AG04450 (cell line): ENCODE results near the gene STAT2. TPM values are rescaled to one million over a fixed set of nuclear protein-coding genes. Genes with fewer than 3 reads are reported as not detected.
A peak's percentile ranks its signal among the peaks of the same experiment; 100 is the strongest.

Source experiments
- CTCF ChIA-PET: fragments of 300-600, 350-600 bp; formaldehyde crosslinking; extraction: SDS; loops from one replicate; lab custom pipeline; 2022; ENCODE audit warnings: antibody characterized with exemption, inconsistent platforms; lab: Charles Lee
- POLR2A ChIA-PET: fragments of 350-600 bp; formaldehyde crosslinking; extraction: SDS; loops from one replicate; lab custom pipeline; 2021; ENCODE audit warnings: antibody characterized with exemption, inconsistent platforms; lab: Yijun Ruan, JAX
- DNase-seq: peaks from one replicate; pipeline ENCODE4 v3.0.0-alpha.2; 2011; ENCODE audit warnings: low read depth, low spot score
- H3K27ac ChIP-seq: one replicate; pipeline ENCODE4 v1.5.1; 2012; ENCODE audit warnings: low read depth, low read length, control low read depth
- H3K27me3 ChIP-seq: one replicate; pipeline ENCODE4 v1.6.0; 2012; ENCODE audit warnings: low read length; ENCODE audit not compliant: control insufficient read depth, insufficient read depth
- H3K4me3 ChIP-seq: 2 replicates; pipeline ENCODE4 v1.5.1; 2011; ENCODE audit warnings: mild to moderate bottlenecking, low read depth, low read length, control low read depth
- H3K9me3 ChIP-seq: 2 replicates; pipeline ENCODE4 v1.5.1; 2012; ENCODE audit warnings: low read length; ENCODE audit not compliant: control insufficient read depth, insufficient read depth
- polyA plus RNA-seq: library from polyadenylated mRNA; depleted of rRNA; stranded (reverse); fragments of >200 nt; gene quantifications from 2 replicates; pipeline ENCODE4 v1.2.3, GENCODE V29; 2011
- TF ChIP-seq, protein P1 (sequence below): IDR thresholded peaks from 2 replicates; pipeline ENCODE4 v1.5.1; 2011; ENCODE audit warnings: low read depth, low read length, control low read depth, inconsistent platforms

Gene STAT2
- polyA plus RNA-seq, 1 experiment = 179 TPM

DNA sequence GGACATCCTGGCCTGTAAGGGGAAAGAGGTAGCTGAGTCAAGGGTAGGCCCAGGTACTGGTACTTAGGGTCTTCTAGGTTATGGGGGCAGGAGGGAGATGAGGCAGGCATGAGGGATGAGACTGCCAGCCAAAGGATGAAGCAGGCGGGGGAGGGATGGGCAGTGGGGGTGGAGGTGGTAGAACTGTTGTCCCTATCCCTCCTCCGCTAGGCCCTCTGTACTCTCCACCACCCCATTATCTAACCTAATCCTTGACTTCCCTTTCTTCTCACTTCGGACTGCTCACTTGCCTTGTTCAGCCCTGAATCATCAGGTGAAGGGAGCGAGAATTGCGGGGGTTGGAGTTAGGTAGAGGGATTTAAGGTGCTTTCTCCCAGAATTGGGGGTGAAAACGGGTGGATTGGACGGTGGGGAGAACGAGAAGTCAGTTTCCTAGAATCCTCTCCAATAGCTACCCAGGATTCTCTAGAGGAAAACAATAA, 26.7 kb downstream of the STAT2 start:
- Histone ChIP-seq H3K27ac (peak overlapping the region; percentile 91), H3K9me3 (no peaks in the 10 kb centered on the region), H3K27me3 (no peaks in the 10 kb centered on the region), H3K4me3 (peak overlapping the region; percentile 67)
- POLR2A ChIA-PET = interaction anchor here (1.0 to 2.1 kb wide), 3 partner anchors 17 to 116 kb away, joined by 5 to 13 read pairs (median 7); partner anchors contain the start of genes CNPY2, STAT2 and TIMELESS
- CTCF ChIA-PET = interaction anchor here (0.6 to 2.7 kb wide), 4 partner anchors 12 to 131 kb away, joined by 5 to 7 read pairs (median 5); no protein-coding TSS in a partner anchor
- DNase-seq = no peak
- TF ChIP-seq, protein P1, sequence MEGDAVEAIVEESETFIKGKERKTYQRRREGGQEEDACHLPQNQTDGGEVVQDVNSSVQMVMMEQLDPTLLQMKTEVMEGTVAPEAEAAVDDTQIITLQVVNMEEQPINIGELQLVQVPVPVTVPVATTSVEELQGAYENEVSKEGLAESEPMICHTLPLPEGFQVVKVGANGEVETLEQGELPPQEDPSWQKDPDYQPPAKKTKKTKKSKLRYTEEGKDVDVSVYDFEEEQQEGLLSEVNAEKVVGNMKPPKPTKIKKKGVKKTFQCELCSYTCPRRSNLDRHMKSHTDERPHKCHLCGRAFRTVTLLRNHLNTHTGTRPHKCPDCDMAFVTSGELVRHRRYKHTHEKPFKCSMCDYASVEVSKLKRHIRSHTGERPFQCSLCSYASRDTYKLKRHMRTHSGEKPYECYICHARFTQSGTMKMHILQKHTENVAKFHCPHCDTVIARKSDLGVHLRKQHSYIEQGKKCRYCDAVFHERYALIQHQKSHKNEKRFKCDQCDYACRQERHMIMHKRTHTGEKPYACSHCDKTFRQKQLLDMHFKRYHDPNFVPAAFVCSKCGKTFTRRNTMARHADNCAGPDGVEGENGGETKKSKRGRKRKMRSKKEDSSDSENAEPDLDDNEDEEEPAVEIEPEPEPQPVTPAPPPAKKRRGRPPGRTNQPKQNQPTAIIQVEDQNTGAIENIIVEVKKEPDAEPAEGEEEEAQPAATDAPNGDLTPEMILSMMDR = no peak

DNA sequence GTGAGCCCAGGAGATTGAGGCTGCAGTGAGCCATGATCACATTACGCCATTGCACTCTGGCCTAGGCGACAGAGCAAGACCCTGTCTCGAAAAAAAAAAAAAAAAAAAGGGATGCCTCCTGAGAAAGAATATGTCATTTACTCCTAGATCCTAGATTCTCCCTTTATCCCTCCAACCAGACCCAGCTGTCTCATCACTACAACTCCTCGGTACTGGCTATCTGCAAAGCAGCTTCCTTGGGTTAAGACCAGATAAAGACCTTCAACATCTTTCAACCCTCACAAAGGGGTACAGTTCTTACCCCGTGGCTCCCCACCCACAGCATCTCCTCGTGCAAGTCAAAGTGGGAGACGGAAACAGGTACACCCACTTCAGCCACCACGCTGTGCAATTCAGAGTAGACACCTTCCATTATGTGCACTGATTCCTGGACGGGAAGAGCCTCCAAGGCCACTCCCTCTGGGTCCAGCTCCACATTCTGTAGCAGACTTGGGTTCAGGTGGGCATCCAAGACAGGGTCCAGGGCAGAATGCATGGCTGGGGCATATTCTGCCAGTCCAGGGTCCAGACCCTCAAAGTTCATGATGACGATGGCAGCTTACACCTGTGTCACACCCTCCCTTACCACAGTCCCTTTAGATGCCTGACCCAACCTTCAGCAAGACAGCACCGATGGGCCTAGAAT, 27.3 kb downstream of the STAT2 start:
- DNase-seq = no peak
- Histone ChIP-seq H3K4me3 (peak overlapping the region; percentile 67), H3K9me3 (no peaks in the 10 kb centered on the region), H3K27ac (no peak overlapping the region), H3K27me3 (no peaks in the 10 kb centered on the region)
- TF ChIP-seq, protein P1 = no peak
- CTCF ChIA-PET = interaction anchor here (0.6 to 2.7 kb wide), 4 partner anchors 13 to 207 kb away, joined by 4 to 7 read pairs (median 5); no protein-coding TSS in a partner anchor
- POLR2A ChIA-PET = interaction anchor here (0.6 to 2.1 kb wide), 3 partner anchors 16 to 117 kb away, joined by 3 to 13 read pairs (median 5); partner anchors contain the start of genes CNPY2 and TIMELESS

DNA sequence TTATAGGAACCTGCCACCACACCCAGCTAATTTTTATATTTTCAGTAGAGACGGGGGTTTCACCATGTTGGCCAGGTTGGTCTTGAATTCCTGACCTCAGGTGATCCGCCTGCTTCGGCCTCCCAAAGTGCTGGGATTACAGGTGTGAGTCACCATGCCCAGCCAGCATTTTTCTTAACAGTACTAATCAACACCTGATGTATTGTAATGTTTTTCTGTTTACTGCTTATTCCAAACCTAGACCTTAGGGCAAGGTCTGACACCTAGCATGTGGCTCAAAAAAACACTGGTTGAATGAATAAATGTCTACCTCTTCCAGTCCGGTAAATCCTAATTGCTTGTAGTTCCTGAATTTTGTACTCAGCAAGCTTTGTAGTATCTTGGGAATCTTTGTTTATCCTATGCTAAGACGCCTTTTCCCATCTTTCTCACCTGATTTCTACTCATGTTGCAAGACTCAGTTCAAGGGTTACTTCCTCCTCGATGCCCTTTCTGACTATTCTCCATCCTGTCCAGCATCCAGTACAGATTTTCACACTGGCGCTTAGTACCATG, 28.9 kb downstream of the STAT2 start:
- Histone ChIP-seq H3K27me3 (no peaks in the 10 kb centered on the region), H3K9me3 (no peaks in the 10 kb centered on the region), H3K27ac (no peak overlapping the region), H3K4me3 (no peak overlapping the region)
- CTCF ChIA-PET = no interaction called here
- POLR2A ChIA-PET = no interaction called here
- TF ChIP-seq, protein P1 = no peak
- no peak for DNase-seq

DNA sequence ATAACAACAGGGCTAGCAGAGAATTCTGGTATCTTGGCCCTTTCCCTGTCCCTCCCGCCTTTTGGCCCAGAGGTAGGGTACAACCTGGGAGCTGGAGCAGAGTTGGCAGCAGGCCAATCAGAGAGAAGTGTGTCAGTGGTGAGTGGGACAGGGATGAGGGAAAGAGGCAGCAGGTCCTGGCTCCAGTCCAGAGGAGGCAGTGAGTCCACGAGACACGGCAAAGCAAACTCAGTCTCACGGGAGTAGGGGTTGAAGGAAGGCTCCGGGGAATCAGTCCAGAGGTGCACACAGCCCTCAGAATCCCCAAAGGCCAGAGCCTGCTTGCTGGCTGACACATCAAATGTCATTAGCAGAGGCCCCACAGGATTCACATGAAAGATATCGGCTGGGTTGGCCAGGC, 33.4 kb downstream of the STAT2 start:
- CTCF ChIA-PET = no interaction called here
- TF ChIP-seq, protein P1 = no peak
- Histone ChIP-seq H3K9me3 (no peaks in the 10 kb centered on the region), H3K27ac (no peak overlapping the region), H3K27me3 (no peaks in the 10 kb centered on the region), H3K4me3 (no peak overlapping the region)
- POLR2A ChIA-PET = no interaction called here
- DNase-seq = no peak

DNA sequence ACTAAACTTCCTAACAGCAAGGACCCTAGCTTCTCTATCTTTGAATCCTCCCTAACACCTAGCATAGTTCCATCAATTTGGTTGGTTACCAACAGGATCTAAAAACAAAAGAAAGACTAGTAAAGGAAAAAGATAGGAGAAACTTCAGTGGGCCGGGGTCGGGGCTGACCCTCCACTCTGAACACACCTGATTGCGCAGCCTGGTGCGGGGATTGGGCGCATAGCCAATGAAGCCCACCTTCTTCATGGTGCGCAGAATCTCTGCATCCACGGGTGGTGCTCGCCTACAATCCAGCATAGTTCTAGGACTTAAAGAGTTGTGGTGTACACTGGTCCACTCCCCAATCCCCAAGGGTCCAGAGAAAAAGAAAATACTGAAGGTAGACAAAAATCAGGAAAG, 33.8 kb downstream of the STAT2 start:
- CTCF ChIA-PET = interaction anchor here (1.1 kb wide), 1 partner anchor 138 kb away, joined by 3 read pairs; no protein-coding TSS in a partner anchor
- TF ChIP-seq, protein P1 = no peak
- POLR2A ChIA-PET = interaction anchor here (2.2 kb wide), 1 partner anchor 10 kb away, joined by 6 read pairs; the partner anchor contains the start of gene CNPY2

More for the DNA sequence above, 33.8 kb downstream of the STAT2 start:
- Histone ChIP-seq H3K27me3 (no peaks in the 10 kb centered on the region), H3K27ac (no peak overlapping the region), H3K4me3 (no peak overlapping the region), H3K9me3 (no peaks in the 10 kb centered on the region)
- no peak for DNase-seq
